Activated gamma-delta T cell treated with anti-CD3 and anti-CD28 coated beads, Interleukin-2, amount 50 U/mL, for 16 hours (primary cell): Measurements from ENCODE around the gene THEM4.
"Not testable (repeated sequence)": the region's sequence is repeated elsewhere in the genome, so short reads cannot be mapped to it uniquely, and the experiment has no call there.

Experiments used
- DNase-seq: peaks from one replicate; pipeline ENCODE4 v3.0.0-alpha.2; 2020; ENCODE audit warnings: low read depth

Gene THEM4

GRCh38 chr1:151934048-151934493 lies 24.8 kb upstream of the THEM4 start:
- DNase-seq: peak; percentile 32

GRCh38 chr1:151924691-151925587 lies 15.6 kb upstream of the THEM4 start:
- DNase-seq: no peak

DNA sequence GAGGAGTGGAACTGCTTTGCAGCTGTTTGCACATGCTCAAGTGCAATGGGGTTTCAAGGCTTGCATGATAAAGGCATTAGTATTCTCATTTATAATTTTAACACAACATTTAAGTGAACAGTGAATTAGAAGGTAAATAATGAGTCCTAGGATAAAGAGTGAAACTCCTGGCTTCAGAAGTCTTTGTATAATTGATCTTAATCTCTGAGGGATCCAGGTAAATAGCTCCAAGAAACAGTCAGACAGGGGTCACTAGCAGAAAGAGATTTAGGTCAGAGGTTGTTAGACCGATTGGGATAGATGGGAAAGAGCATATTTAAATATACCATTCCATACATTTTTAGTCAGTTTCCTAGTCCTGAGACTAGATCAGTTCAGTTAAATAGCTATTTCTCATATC lies 14.1 kb upstream of the THEM4 start:
- no peak for DNase-seq

DNA sequence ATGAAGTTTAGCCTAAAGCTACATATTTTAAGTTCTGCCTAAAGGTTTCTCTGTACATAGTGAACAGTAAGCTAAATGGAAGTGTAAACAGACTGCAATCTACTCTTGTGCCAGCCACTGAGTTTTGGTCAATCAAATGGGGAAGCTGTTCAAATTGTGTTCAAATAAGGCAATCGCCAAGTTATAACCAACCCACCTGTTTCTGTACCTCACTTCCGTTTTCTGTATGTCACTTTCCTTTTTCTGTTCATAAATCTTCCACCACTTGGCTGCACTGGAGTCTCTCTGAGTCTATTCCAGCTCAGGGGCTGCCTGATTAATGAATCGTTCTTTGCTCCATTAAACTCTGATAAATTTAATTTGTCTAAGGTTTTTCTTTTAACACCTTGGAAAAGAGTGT lies 10.8 kb upstream of the THEM4 start:
- no peak for DNase-seq

GRCh38 chr1:151918819-151919610 lies 9.7 kb upstream of the THEM4 start:
- DNase-seq: no peak

GRCh38 chr1:151918156-151918555 lies 8.8 kb upstream of the THEM4 start:
- DNase-seq: no peak

DNA sequence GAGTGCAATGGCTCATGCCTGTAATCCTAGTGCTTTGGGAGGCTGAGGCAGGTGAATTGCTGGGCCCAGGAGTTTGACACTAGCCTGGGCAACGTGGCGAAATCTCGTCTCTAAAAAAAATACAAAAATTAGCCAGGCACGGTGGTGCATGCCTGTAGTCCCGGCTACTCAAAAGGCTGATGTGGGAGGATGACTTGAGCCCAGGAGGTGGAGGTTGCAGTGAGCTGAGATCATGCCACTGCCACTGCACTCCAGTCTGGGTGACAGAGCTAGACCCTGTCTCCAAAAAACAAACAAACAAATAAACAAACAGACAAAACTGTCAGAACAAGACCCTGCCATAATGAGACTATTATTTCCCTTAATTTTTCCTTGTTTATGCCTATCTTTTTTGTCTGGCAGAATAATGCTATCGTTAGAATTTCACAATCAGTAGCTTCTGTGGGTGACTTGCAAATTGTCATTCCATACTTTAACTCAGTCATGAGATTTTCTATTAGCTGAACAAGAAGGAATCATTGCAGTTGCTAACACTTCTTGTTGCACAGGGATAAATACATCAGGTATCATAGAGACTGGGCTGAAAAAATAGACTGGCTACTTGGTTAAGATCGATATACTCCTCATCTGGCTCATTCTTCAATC lies 7.5 kb upstream of the THEM4 start:
- DNase-seq: no peak

- DNase-seq: no peak
These were observed 5.9 kb upstream of the THEM4 start for GRCh38 chr1:151915061-151915686.

- no peak for DNase-seq
These were observed 4.8 kb upstream of the THEM4 start for GRCh38 chr1:151914076-151914475.

DNA sequence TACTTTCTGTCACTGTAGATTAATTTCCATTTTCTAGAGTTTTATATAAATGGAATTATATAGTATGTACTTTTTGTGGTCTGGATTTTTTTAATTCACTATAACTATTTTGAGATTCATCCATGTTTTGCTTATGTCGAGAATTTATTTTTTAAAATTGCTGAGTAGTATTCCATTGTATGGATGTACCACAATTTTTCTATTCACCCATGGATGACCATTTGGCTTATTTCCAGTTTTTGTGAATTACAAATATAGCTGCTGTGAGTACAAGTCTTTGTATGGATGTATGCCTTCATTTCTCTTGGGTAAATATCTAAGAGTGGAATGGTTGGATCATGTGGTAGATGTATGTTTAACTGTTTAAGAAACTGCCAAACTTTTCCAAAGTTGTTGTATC lies 3.7 kb upstream of the THEM4 start:
- no peak for DNase-seq

- DNase-seq: no peak
These were observed 1.1 kb downstream of the THEM4 start for GRCh38 chr1:151908228-151908691.

- no peak for DNase-seq
These were observed 1.8 kb downstream of the THEM4 start for GRCh38 chr1:151907363-151908139.

GRCh38 chr1:151906324-151906645 lies 3.0 kb downstream of the THEM4 start:
- DNase-seq: not testable (repeated sequence)

DNA sequence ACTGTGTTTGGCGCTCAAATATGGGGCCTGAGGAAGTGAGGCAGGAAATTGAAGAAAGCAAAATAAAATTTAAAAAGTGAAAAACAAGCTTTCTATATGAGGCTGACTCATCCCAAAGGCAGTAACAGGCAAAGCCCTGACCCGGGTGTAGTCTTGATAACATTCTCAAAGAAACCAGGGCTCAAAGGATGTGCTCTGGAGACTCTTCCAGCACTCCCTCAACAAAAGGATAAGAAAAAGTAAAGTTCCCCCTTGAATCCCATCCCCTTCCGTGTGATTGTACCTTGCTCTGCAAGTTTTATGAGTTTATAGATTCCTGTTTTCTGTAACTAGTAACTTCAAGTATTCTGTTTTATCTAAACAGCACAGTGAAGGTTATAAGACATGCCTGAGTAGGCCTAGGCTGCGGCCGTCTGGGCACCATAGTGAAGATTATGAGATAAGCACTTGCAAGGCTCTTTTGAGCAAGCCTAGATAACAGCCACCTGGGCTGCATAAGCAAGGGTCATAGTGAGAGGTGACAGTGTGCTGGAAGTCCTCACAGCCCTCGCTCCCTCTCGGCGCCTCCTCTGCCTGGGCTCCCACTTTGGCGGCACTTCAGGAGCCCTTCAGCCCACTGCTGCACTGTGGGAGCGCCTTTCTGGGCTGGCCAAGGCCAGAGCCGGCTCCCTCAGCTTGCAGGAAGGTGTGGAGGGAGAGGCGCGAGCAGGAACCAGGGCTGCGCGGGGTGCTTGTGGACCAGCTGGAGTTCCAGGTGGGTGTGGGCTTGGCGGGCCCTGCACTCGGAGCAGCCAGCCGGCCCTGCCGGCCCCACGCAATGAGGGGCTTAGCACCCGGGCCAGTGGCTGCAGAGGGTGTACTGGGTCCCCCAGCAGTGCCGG lies 3.6 kb downstream of the THEM4 start:
- not testable (repeated sequence) for DNase-seq

- peak; percentile 17 for DNase-seq
These were observed 4.3 kb downstream of the THEM4 start for GRCh38 chr1:151905070-151905442.

GRCh38 chr1:151902858-151903257 lies 6.5 kb downstream of the THEM4 start:
- DNase-seq: no peak

GRCh38 chr1:151900804-151901203 lies 8.5 kb downstream of the THEM4 start:
- DNase-seq: not testable (repeated sequence)

- peak; percentile 25 for DNase-seq
These were observed 10.8 kb downstream of the THEM4 start for GRCh38 chr1:151898519-151898991.

- DNase-seq: no peak
These were observed 11.3 kb downstream of the THEM4 start for GRCh38 chr1:151897991-151898431.
